Medulla oblongata (tissue), 1 donor: ENCODE data around the gene ZAP70.
"Not testable (repeated sequence)": the region's sequence is repeated elsewhere in the genome, so short reads cannot be mapped to it uniquely, and the experiment has no call there.

ENCODE experiments used
- DNase-seq: peaks from one replicate; pipeline ENCODE4 v3.0.0-alpha.2; 2015; ENCODE audit errors: extremely low spot score

The ZAP70 gene

GRCh38 chr2:97698530-97698929 lies 14.8 kb upstream of the ZAP70 start:
- DNase-seq, result no peak

GRCh38 chr2:97699765-97700444 lies 13.5 kb upstream of the ZAP70 start:
- peak; percentile 71 for DNase-seq

- DNase-seq, result no peak
These were observed 12.2 kb upstream of the ZAP70 start for GRCh38 chr2:97701186-97701585.

- no peak for DNase-seq
These were observed 11.4 kb upstream of the ZAP70 start for GRCh38 chr2:97701851-97702465.

- DNase-seq, result no peak
These were observed 10.5 kb upstream of the ZAP70 start for GRCh38 chr2:97702731-97703470.

- DNase-seq, result no peak
These were observed 9.6 kb upstream of the ZAP70 start for GRCh38 chr2:97703741-97704140.

- no peak for DNase-seq
These were observed 8.4 kb upstream of the ZAP70 start for GRCh38 chr2:97704989-97705388.

- DNase-seq, result no peak
These were observed 7.3 kb upstream of the ZAP70 start for GRCh38 chr2:97706112-97706511.

GRCh38 chr2:97706708-97707345 lies 6.5 kb upstream of the ZAP70 start:
- no peak for DNase-seq

GRCh38 chr2:97707362-97708047 lies 5.9 kb upstream of the ZAP70 start:
- no peak for DNase-seq

GRCh38 chr2:97708048-97708380 lies 5.4 kb upstream of the ZAP70 start:
- no peak for DNase-seq

- no peak for DNase-seq
These were observed 4.8 kb upstream of the ZAP70 start for GRCh38 chr2:97708608-97709007.

GRCh38 chr2:97711394-97711711 lies 2.0 kb upstream of the ZAP70 start:
- DNase-seq, result no peak

GRCh38 chr2:97712175-97712574 lies 1.2 kb upstream of the ZAP70 start:
- DNase-seq, result not testable (repeated sequence)

GRCh38 chr2:97712693-97713295 lies 582 bp upstream of the ZAP70 start:
- no peak for DNase-seq

GRCh38 chr2:97714084-97714949 lies 941 bp downstream of the ZAP70 start:
- no peak for DNase-seq

GRCh38 chr2:97714950-97715652 lies 1.7 kb downstream of the ZAP70 start:
- no peak for DNase-seq

GRCh38 chr2:97715951-97716694 lies 2.7 kb downstream of the ZAP70 start:
- DNase-seq, result no peak
